Raji (cell line): ENCODE results near the gene ELMO2.

Experiments
- POLR2A ChIP-seq: IDR thresholded peaks from 2 replicates; pipeline ENCODE4 v1.6.1; 2011; ENCODE audit warnings: low read depth, low read length, control low read depth; ENCODE audit not compliant: insufficient read depth

Gene ELMO2

DNA sequence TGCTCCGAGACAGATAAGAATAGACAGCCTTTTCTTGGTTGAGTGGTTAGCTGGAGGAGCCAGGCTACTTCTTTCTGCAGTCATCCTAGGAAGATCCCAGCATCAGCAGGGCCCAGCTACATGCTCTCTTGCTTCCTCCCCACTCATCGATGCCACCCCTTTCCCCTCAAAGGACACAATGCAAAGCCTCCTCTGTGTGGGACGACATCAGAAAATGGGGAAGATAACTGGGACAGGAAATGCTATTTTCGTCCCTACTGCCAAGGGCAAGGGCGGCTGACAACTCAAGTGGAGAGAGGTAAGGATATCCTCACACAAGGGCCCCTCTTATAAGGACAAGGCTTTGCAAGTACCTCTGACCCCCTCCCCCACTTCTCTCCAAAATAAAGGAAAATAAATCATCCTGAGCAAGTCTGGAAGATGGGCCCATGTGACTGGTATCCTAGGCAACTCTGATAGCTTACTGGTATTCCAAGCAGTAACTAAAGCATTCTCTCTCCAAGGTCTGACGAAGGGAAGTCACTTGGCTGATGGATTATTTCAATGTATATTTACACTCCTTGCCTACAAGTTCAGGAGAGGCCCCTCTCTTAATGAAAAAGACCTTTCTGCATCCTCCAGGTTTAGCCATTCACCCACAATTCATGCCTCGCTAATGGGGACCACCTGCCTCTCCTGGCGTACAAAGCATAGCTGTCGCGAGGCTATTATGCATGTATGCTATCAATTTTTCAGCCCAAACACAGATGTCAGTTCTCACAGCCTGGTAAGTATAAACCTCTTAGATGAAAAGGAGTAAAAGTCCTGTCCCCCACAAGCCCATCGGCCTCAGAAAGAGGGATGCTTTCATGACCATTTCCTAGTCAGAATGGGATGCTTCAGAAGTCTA, 11.3 kb downstream of the ELMO2 start:
- no peak for TF ChIP-seq POLR2A

DNA sequence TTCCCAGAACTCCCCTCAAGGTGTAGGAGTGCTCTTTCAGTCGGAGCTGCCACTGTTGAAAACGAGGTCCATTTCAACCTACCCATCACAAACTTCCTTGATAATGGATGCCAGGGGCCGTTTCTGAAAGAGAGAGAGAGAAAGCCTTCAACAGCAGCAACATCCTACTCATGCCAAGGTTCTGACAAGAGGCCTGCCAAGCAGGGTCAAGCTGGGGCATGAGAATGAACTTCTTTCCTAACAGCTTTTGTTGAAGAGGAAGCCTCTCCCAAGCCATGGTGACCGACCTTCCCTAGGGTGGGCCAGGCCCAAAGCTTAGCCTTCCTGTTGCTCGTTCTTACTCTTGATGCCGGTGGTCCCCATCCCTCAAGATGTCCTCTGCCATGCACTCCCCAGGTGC, 12.4 kb downstream of the ELMO2 start:
- TF ChIP-seq POLR2A, result no peak

DNA sequence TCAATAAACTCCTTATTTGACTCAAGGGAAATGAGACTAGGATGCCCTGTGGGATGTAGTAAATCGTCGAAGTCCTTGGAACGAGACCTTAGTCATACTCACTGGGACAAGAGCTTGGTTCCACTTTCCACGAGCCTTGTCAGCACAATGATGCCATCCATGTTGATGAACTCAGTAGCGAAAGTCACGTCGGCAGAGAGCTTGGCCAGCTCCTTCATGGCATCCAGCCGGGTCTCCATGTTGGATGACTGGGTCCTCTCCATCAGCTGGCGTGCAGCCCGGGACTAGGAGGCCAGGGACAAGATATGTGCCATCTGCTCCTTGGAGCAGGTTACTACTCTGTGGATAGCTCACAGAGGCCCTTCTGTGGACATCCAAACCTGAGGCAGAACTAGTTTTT, 17.5 kb downstream of the ELMO2 start:
- no peak for TF ChIP-seq POLR2A

DNA sequence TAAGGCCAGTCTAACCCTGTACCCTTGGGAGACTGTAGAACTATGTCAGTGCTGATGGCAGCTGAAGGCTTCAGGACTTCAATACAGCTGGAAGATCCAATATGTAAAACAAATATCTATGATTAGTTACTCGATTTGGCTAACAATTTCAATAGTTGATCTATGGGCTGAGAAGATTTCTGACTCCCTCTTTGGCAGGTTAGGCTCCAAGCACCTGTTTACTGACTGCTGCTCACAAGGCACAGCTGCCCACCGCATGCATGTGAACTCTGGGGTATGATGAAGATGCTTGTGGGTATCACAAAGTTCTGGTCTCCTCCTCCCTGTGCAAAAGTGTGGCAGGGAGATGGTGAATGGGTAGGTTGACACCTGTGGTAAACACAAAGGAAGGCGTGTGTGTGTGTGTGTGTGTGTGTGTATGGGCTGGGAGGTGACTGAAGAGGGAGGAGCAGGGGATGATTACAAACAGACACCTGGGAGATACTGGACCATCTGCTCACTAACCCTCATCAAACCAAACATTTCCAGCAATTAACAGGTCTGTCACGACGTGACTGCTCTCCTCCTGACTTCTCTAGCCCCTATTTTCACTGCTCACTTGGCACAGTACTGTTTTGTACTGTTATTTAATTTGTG, 18.1 kb downstream of the ELMO2 start:
- TF ChIP-seq POLR2A, result no peak

DNA sequence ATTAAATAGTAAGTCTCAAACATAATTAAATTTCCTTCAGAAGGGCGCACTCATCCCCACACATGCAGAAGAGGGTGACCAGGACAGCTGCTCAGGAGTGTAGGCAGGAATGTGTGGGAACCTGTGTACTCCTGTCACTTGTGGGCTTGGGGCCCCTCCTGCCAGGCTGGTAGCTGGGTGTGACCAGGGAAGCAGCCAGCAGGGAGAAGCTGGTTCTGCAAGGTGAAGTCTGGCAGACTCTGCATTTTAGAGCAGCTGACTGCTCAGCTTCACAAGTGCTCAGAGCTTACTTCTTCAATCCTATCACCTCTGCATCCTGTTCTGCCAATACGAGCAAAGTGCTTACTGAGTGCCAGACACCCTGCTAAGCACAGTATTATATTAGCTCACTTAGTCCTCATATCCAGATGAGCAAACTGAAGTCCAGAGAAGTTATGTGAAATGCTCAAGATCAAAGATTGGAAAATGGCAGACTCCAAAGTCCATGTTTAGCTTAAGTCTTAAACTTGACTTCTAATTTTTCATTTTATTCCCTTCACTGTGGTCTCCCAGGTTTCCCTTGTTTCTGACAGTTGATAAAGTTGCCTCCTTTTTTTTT, 27.9 kb downstream of the ELMO2 start:
- no peak for TF ChIP-seq POLR2A

DNA sequence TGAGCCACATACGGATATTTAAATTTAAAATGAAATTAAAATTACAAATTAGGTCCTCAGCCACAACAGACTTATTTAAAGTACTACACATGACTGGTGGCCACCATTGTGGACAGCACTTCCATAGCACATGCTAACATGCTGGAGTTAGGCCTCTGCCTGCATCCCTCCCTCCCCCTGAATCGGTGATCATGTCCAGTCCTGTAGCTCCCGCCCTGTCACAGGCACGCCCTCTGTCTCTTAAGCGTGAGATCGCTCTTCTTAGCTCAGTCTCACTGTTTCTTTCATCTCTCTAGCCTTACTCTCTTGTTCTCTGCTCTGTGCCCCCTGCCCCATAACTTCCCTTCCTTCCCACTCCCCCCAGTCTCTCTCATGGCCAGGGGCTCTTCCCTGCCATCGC, 28.9 kb downstream of the ELMO2 start:
- TF ChIP-seq POLR2A, result no peak

DNA sequence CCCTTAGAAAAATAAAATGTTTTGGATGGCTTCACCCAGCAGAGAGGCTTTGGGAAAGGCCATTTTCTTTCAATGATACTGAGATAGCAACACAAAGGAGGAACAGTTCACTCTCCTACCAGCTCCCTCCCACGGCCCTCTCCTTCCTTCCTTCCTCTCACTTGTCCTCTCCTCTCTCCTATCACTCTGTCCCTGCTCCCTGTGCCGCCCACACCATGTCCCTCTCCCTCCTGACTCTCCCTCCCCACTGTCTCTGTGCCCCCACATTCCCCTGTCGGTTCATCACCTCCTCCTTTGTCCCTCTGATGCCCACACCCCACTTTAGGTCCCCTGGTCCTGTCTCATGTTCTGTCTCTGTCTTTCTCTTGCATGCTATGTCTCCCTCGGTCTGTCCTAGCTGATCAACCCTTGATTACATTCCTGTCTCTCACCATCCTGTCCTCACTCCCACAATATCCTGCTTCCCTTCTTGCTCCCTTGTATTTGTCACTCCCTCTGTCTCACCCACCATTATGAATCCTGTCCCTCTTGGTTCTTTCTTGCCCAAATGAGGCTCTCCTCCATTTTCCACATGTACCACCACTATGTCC, 30.1 kb downstream of the ELMO2 start:
- TF ChIP-seq POLR2A, result no peak

DNA sequence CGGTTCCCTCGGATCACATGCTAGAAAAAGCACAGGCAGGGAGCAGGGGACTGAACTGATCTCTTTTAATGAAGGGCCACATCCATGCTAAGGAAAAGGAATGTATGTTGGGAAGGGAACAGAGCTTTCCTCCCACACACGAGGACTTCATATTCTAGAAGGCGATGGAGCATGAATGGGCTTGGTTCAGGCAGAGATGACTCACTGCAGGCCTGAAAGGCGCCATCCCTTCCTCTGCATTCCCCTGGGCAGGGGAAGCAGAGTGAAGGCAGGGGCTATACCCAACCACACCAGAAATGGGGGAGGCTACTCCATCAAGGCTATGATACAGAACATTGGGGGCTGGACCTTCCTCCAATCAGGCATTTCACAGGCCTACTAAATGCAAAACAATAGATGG, 30.6 kb downstream of the ELMO2 start:
- TF ChIP-seq POLR2A, result no peak

DNA sequence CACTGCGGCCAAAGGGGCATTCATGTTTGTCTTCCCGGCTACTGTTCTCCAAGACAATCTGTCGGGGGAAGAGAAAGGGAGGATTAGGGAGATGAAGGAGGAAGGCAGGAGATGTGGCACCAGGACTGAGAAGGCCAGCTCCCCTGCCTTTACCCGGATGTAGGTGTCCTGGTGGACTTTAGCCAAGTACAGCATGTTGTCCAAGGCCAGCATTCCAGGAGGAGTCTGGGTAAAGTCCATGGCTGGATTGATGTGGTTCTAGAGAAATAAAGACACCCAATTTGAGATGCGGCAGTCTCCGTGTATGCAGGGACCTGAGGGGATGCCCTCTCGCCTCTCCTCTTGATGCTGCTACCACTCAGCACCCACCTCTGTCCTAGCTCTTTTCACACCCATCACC, 32.0 kb downstream of the ELMO2 start:
- TF ChIP-seq POLR2A, result no peak

DNA sequence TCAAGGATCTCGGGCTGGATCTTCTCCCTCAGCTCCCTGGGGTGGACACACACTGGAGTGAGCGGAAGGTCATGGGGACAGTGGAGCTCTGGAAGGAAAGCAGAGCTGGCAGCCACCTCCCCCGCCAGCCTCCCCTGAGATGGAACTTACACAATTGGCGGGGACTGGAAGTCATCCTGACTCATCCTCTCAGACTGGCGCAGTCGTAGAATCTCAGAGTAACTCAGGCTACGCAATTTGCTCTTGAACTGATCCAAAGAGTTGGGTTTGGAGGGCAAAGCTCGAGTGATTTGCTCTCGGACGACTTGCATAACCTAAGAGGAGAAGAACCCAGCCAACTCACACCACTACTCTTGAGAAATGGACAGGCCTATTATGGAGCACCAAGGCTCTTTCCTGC, 34.8 kb downstream of the ELMO2 start:
- no peak for TF ChIP-seq POLR2A

DNA sequence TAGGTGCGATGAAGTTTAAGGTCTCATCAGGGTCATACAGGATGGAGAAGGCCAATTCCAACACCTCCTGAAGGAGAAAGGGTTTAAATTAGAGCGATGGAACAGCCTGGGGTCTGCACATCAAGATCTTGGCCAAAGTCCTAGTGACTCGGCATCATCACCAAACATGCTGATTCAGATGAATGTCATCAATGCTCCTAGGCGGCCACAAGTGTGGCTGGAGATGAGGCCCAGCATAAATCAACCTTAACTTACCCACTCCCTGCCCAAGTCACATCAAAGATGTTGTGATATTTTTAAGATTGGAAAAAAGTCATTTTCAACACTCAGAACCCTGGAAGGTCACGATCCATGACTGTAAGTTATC, 37.5 kb downstream of the ELMO2 start:
- TF ChIP-seq POLR2A, result no peak

DNA sequence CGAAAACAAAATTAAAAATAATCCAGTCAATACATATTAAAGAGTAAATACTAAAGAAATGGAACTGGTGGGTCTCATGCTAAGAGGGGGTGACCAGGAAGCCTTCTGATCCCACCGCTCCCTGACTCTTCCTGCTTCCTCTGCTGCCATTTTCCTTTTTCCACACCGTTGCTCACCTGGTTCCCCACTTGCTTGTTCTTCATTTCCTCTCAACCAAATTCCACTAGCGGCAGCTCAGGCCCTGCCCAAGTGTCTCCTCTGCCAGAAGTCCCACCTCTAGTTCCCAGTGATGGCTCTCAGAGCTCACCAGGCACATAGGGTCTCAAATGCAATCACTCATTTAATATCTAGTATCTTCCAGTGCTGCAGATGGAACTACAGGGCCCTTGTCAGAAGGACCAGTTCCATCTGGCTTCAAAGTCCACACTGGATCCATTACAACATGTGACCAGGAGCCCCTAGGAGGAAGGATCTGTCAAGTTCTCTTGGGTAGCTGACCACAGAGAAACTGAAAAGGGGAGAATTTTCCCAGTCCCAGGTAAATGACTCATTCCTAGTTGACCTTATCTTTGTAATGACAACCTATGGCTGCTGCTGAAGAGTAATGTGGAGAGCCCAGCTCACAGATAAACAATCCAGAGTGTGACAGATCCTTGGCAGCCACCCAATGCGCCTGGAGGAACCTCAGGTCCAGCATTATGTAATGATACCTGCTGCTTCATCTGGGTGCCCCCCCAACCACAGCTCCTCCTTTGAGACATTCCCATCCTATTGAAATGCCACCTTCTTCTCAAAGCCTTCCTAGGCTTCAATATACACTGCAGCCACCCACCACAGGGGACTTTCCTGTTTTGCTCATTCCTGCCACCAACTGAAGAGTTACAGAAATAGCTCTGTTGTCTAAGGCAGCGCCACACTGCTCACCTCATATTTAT, 38.2 kb downstream of the ELMO2 start:
- TF ChIP-seq POLR2A, result no peak

DNA sequence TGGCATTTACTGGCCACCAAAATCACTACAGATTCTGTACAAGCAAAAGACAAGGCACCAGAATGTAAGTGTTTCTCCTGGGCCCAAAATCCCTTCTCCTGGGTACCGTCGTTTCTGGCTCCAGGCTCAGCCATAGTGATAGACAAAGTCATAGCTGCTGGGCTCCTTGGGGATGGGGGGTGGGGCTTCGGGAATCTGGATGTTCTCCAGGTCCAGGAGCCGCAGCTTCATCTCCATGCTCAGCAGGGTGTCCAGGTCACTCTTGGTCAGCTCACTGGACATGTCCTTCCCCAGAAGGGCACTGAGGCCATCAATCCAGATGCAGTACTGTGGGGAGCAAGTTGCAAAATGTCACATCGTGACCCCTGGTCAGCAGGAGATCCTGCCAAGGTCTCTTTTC, 39.2 kb downstream of the ELMO2 start:
- TF ChIP-seq POLR2A, result no peak

DNA sequence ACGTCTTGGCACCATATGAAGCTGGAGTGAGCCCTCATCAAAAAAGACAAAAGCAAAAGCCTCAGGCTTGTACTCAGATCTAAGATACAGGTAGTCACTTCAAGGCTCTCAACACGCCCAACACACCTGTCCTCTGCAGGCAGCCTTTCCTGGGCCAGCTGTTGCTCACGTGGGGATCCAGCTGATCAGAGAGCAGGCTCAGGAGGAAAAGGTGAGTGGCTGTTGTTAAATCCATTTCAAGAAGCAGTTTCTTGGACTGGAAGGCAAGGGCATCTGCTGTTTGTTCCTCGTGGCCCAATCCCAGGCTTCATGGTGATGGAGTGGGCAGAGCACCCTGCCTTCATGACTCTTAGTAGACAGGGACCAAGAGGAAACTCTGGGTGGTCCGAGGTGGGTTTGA, 39.6 kb downstream of the ELMO2 start:
- TF ChIP-seq POLR2A, result no peak
